ENCODE data around the gene MAP2K6.
A peak's percentile ranks its signal among the peaks of the same experiment; 100 is the strongest.

MAP2K6 gene

GRCh38 chr17:69414408-69415274 is at the start of gene MAP2K6:
MAP2K6 (plus strand) TSS chr17:69414697; CDS start chr17:69414985, 288 bp downstream.
- peak; percentile 17 for DNase-seq (ENCODE audit: low read depth)

GRCh38 chr17:69367298-69367697 is 47.2 kb upstream of the MAP2K6 start:
- DNase-seq (ENCODE audit: low read depth), result no peak

GRCh38 chr17:69373069-69373468 is 41.4 kb upstream of the MAP2K6 start:
- no peak for DNase-seq (ENCODE audit: low read depth)

GRCh38 chr17:69375229-69375628 is 39.3 kb upstream of the MAP2K6 start:
- no peak for DNase-seq (ENCODE audit: low read depth)

DNA sequence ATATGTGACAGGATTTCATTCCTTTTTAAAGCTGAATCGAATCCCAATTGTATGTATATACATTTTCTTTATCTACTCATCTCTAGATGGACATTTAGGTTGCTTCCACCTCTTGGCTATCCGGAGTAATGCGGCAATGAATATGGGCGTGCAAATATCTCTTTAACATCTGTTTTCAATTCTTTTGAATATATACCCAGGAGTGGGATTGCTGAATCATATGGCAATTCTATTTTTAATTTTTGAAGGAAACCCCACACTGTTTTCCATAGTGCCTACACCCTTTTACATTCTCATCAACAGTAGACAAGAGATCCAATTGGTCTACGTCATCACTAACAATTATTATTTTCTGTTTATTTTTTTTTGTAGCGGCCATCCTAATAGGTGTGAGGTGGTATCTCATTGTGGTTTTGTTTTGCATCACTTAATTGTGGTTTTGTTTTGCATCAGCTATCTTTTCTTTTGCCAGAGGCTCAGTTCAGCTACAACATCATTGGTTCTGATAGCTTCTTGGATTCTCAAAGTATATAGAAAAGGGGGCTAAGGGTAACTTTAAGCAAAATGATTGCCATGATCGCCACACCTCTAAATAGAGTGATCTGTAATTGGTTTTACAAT is 25.6 kb upstream of the MAP2K6 start:
- no peak for DNase-seq (ENCODE audit: low read depth)

GRCh38 chr17:69390795-69391501 is 23.5 kb upstream of the MAP2K6 start:
- DNase-seq (ENCODE audit: low read depth), result no peak

GRCh38 chr17:69401251-69401650 is 13.2 kb upstream of the MAP2K6 start:
- DNase-seq (ENCODE audit: low read depth), result no peak

- DNase-seq (ENCODE audit: low read depth), result no peak
Observed at GRCh38 chr17:69402052-69402451, 12.4 kb upstream of the MAP2K6 start.

GRCh38 chr17:69404399-69404798 is 10.1 kb upstream of the MAP2K6 start:
- DNase-seq (ENCODE audit: low read depth), result no peak

DNA sequence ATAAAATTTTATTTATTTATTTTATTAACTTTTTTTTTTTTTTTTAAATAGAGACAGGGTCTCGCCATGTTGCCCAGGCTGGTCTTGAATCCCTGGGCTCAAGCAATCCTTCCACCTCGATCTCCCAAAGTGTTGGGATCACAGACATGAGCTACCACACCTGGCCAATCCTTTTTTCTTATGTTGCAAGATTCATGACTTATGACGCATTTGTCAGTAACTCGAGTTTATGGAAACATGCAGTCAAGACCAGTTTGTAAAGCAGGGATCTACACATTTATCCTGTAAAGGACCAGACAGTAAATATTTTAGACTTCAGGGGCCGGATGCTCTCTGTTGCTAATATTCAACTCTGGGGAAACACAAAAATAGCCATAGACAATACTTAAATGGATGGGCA is 9.4 kb upstream of the MAP2K6 start:
- no peak for DNase-seq (ENCODE audit: low read depth)

DNA sequence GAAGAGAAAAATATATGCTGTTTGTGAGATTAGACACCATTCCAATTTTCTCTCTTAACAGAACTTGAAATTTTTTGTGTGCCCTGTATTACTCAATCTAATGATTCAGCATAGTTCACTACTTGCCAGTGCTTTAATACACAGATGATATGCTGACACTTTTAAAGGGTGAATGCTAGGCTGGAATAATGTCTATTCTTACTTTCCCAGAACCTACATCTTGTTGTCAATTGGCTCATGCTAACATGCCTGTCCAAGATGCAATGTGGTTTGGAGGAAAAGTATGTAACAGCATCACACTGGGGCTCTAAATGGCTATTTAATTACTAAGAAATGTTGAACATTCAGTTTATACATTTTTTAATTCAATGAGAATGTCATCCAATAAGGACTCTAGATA is 7.6 kb upstream of the MAP2K6 start:
- no peak for DNase-seq (ENCODE audit: low read depth)

DNA sequence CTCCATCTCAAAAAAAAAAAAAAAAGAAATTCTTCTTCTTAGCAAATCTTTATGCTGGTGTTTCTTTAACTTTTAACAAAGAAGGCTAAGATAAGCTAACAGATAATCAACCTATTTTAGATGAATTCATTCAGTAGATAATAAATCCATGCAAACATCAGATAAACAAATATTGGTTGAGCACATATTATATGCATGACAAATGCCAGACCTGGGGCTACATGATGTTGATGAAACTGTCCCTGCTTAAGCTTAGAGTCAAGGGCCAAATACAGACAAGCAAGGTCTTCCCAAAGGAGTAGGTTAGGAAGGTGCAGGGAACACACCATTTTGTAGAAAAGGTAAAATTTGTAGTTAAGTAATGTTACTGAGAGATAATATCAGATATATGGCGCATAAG is 6.7 kb upstream of the MAP2K6 start:
- no peak for DNase-seq (ENCODE audit: low read depth)

- DNase-seq (ENCODE audit: low read depth), result no peak
Observed at GRCh38 chr17:69410671-69411070, 3.8 kb upstream of the MAP2K6 start.

DNA sequence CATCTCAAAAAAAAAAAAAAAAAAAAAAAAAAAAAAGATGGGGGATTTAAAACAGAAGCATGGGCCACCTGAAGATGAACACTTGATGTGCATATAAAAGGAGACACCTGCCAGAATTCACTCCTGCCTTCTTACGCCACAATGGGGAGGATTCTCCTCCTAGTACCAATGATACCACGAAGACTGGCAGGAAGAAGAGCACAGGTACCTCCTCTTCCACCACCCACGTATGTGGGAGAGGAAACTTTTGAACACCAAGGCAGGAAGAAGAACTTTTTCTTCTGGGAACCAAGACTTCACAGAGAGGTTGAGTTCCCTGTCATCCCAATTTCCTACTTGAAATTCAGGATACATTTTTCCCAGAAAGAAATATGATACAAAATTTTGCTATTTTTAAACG is 2.7 kb upstream of the MAP2K6 start:
- DNase-seq (ENCODE audit: low read depth), result no peak

- no peak for DNase-seq (ENCODE audit: low read depth)
Observed at GRCh38 chr17:69412251-69412671, 2.2 kb upstream of the MAP2K6 start.

GRCh38 chr17:69415431-69415830 is 934 bp downstream of the MAP2K6 start:
- DNase-seq (ENCODE audit: low read depth), result no peak

DNA sequence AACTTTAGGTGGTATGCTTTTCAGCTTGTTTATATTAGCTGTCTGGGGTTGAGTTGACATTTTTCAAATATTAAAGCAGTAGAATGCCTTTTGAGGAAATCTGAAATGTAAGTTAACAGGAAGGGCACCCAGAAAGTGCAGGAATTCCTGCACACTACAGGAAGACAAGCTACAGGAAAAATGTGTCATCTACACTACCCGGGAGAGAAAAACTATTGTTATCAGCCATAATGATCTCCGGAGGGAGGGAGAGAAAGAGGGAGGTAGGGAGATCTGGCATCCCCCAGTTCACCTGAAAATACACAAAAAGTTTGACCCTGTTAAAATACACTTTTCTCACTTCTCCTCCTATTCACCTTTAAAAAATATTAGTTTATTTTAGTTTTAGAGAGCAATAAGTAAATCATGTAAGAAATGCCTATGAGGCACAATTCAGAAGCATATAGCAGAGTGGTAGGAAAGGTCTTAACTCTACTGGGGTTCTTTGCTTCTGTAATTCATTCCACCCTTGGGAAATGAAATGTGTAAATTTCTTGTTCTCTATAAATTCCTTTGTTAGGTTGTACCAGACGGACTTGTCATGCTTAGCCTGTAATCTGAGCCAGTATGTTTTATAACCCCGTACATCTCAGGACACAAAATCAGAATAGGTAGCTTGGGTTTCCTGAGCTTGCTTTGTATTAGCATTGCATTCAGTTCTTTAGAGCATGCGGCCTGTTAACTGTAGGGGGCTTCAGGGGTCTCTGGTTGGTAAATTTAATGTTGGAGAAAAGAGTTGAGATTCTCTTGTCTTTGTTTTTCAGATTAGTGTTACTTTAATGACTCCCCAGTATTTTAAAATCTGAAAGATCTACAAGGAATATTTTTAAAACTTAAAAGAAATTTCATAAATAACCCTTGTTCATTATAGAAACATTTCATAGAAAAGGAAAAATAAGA is 3.3 kb downstream of the MAP2K6 start:
- no peak for DNase-seq (ENCODE audit: low read depth)

- DNase-seq (ENCODE audit: low read depth), result no peak
Observed at GRCh38 chr17:69418535-69418934, 4.0 kb downstream of the MAP2K6 start.

- DNase-seq (ENCODE audit: low read depth), result no peak
Observed at GRCh38 chr17:69423450-69423849, 9.0 kb downstream of the MAP2K6 start.

GRCh38 chr17:69424287-69425041 is 10.0 kb downstream of the MAP2K6 start:
- DNase-seq (ENCODE audit: low read depth), result no peak

- no peak for DNase-seq (ENCODE audit: low read depth)
Observed at GRCh38 chr17:69425978-69426377, 11.5 kb downstream of the MAP2K6 start.

Measured in CMK (cell line).